Mesodermal cell (in vitro differentiated cells): ENCODE results near the gene FLNC.

Experiments
- H3K27ac ChIP-seq: 2 replicates; pipeline ENCODE4 v1.7.0; 2013; ENCODE audit warnings: mild to moderate bottlenecking, low read depth, low read length, moderate library complexity; ENCODE audit not compliant: severe bottlenecking
- H3K36me3 ChIP-seq: 2 replicates; pipeline ENCODE4 v1.7.1; 2013; ENCODE audit warnings: mild to moderate bottlenecking, low read length, moderate library complexity; ENCODE audit not compliant: control insufficient read depth, insufficient read depth
- H3K4me1 ChIP-seq: one replicate; pipeline ENCODE4 v1.7.1; 2013; ENCODE audit warnings: mild to moderate bottlenecking, low read length; ENCODE audit not compliant: insufficient read depth, control insufficient read depth, poor library complexity, severe bottlenecking
- H3K4me3 ChIP-seq: 2 replicates; pipeline ENCODE4 v1.7.0; 2013; ENCODE audit warnings: low read length, control low read depth, mild to moderate bottlenecking; ENCODE audit not compliant: insufficient read depth, poor library complexity, severe bottlenecking; ENCODE audit errors: extremely low read depth
- H3K9me3 ChIP-seq: 2 replicates; pipeline ENCODE4 v1.7.1; 2013; ENCODE audit warnings: mild to moderate bottlenecking, low read length, moderate library complexity; ENCODE audit not compliant: control insufficient read depth
- WGBS, 2 experiments: methylation state at CpG; one replicate each; pipeline ENCODE4 v1.1.5; 2013; ENCODE audit warnings: missing lambda C conversion rate in 2 of 2; ENCODE audit not compliant: insufficient coverage in 2 of 2; 5-methylcytosine and 5-hydroxymethylcytosine counted together

Gene FLNC

GRCh38 chr7:128883622-128884448 lies 53.6 kb downstream of the FLNC start:
- Histone ChIP-seq H3K4me3 (no peak overlapping the region), H3K9me3 (no peaks in the 10 kb centered on the region), H3K27ac (no peak overlapping the region), H3K4me1 (no peaks in the 10 kb centered on the region), H3K36me3 (no peaks in the 10 kb centered on the region)
- 57 to 61% methylated on average over 15 to 16 of the region's 19 CpGs for WGBS, 2 experiments

GRCh38 chr7:128884561-128885369 lies 54.6 kb downstream of the FLNC start:
- no peak overlapping the region for H3K4me3 ChIP-seq
- no peaks in the 10 kb centered on the region for H3K9me3 ChIP-seq
- no peaks in the 10 kb centered on the region for H3K4me1 ChIP-seq
- no peaks in the 10 kb centered on the region for H3K36me3 ChIP-seq
- no peak overlapping the region for H3K27ac ChIP-seq
- 93 to 96% methylated on average over 15 to 24 of the region's 26 CpGs for WGBS, 2 experiments

GRCh38 chr7:128885370-128886187 lies 55.4 kb downstream of the FLNC start:
- H3K9me3 ChIP-seq: no peaks in the 10 kb centered on the region
- H3K36me3 ChIP-seq: no peaks in the 10 kb centered on the region
- no peak overlapping the region for H3K4me3 ChIP-seq
- WGBS, 2 experiments: 95 to 96% methylated on average over 5 to 8 of the region's 10 CpGs
- no peaks in the 10 kb centered on the region for H3K4me1 ChIP-seq
- H3K27ac ChIP-seq: no peak overlapping the region

GRCh38 chr7:128886391-128887168 lies 56.4 kb downstream of the FLNC start:
- Histone ChIP-seq H3K4me3 (no peak overlapping the region), H3K36me3 (peaks cover 2% of the 10 kb centered on the region), H3K4me1 (no peaks in the 10 kb centered on the region), H3K27ac (no peak overlapping the region), H3K9me3 (no peaks in the 10 kb centered on the region)
- WGBS, 2 experiments: 79 to 81% methylated on average over 7 of the region's 14 CpGs

GRCh38 chr7:128887169-128888038 lies 57.2 kb downstream of the FLNC start:
- H3K36me3 ChIP-seq: peaks cover 3% of the 10 kb centered on the region
- WGBS, 2 experiments: 79 to 95% methylated on average over 5 to 7 of the region's 7 CpGs
- no peak overlapping the region for H3K27ac ChIP-seq
- H3K4me3 ChIP-seq: no peak overlapping the region
- no peaks in the 10 kb centered on the region for H3K4me1 ChIP-seq
- H3K9me3 ChIP-seq: no peaks in the 10 kb centered on the region

GRCh38 chr7:128888039-128888755 lies 58.0 kb downstream of the FLNC start:
- H3K4me3 ChIP-seq: no peak overlapping the region
- WGBS, 2 experiments: 92 to 94% methylated on average over 4 to 5 of the region's 7 CpGs
- no peak overlapping the region for H3K27ac ChIP-seq
- no peaks in the 10 kb centered on the region for H3K9me3 ChIP-seq
- H3K36me3 ChIP-seq: peaks cover 3% of the 10 kb centered on the region
- no peaks in the 10 kb centered on the region for H3K4me1 ChIP-seq

GRCh38 chr7:128888756-128889095 lies 58.5 kb downstream of the FLNC start:
- no peaks in the 10 kb centered on the region for H3K4me1 ChIP-seq
- no peak overlapping the region for H3K27ac ChIP-seq
- no peak overlapping the region for H3K4me3 ChIP-seq
- peaks cover 3% of the 10 kb centered on the region for H3K36me3 ChIP-seq
- H3K9me3 ChIP-seq: no peaks in the 10 kb centered on the region
- 90 to 92% methylated on average over 10 to 11 of the region's 11 CpGs for WGBS, 2 experiments

- Histone ChIP-seq H3K36me3 (peaks cover 3% of the 10 kb centered on the region), H3K4me1 (no peaks in the 10 kb centered on the region), H3K27ac (no peak overlapping the region), H3K4me3 (no peak overlapping the region), H3K9me3 (no peaks in the 10 kb centered on the region)
- 75 to 91% methylated on average over 2 to 5 of the region's 8 CpGs for WGBS, 2 experiments
Measured at GRCh38 chr7:128889121-128889520, 58.9 kb downstream of the FLNC start.
